Mucosa of gallbladder (tissue), 1 donor: ENCODE measurements around the gene TMEM237. TPM values are rescaled to one million over a fixed set of nuclear protein-coding genes. Genes with fewer than 3 reads are reported as not detected.

Source experiments
- DNase-seq: peaks from one replicate; pipeline ENCODE4 v3.0.0-alpha.2; 2020; ENCODE audit warnings: low spot score
- total RNA-seq: library from RNA; stranded (reverse); gene quantifications from one replicate; pipeline ENCODE4 v1.2.1, GENCODE V29; 2021
- donor health status: DM: no; HTN: no; CAD: no.

The TMEM237 gene
- total RNA-seq, 1 donor from 2014 or later = 13.5 TPM

GRCh38 chr2:201642086-201642578, 1.2 kb downstream of the TMEM237 start:
- no peak for DNase-seq

GRCh38 chr2:201639205-201639604, 4.1 kb downstream of the TMEM237 start:
- no peak for DNase-seq

- DNase-seq = no peak
Measured at GRCh38 chr2:201638326-201638725, 5.0 kb downstream of the TMEM237 start.

- no peak for DNase-seq
Measured at GRCh38 chr2:201633661-201634249, 9.5 kb downstream of the TMEM237 start.

GRCh38 chr2:201631041-201631440, 12.3 kb downstream of the TMEM237 start:
- no peak for DNase-seq

- no peak for DNase-seq
Measured at GRCh38 chr2:201630577-201630976, 12.7 kb downstream of the TMEM237 start.

GRCh38 chr2:201628545-201628944, 14.8 kb downstream of the TMEM237 start:
- DNase-seq = no peak

GRCh38 chr2:201622306-201622970, 20.9 kb downstream of the TMEM237 start:
- DNase-seq = no peak

GRCh38 chr2:201621293-201621999, 21.9 kb downstream of the TMEM237 start:
- no peak for DNase-seq

- peak; percentile 64 for DNase-seq
Measured at GRCh38 chr2:201618744-201619662, 24.3 kb downstream of the TMEM237 start.

GRCh38 chr2:201608021-201608420, 35.3 kb downstream of the TMEM237 start:
- no peak for DNase-seq

GRCh38 chr2:201607568-201607967, 35.7 kb downstream of the TMEM237 start:
- no peak for DNase-seq

- no peak for DNase-seq
Measured at GRCh38 chr2:201600906-201601305, 42.4 kb downstream of the TMEM237 start.

- no peak for DNase-seq
Measured at GRCh38 chr2:201597397-201597796, 45.9 kb downstream of the TMEM237 start.

GRCh38 chr2:201580486-201580885, 62.8 kb downstream of the TMEM237 start:
- DNase-seq = no peak

GRCh38 chr2:201579536-201579935, 63.8 kb downstream of the TMEM237 start:
- no peak for DNase-seq

- no peak for DNase-seq
Measured at GRCh38 chr2:201575971-201576370, 67.3 kb downstream of the TMEM237 start.

- no peak for DNase-seq
Measured at GRCh38 chr2:201574766-201575165, 68.5 kb downstream of the TMEM237 start.

- DNase-seq = no peak
Measured at GRCh38 chr2:201572846-201573508, 70.3 kb downstream of the TMEM237 start.
